HepG2 (cell line): ENCODE data around the gene RRP9. TPM values are rescaled to one million over a fixed set of nuclear protein-coding genes. Genes with fewer than 3 reads are reported as not detected.

ENCODE experiments used
- ATAC-seq: fragments of 200-7000 bp; cut with Tn5 transposase; 3 replicates; pipeline ENCODE4 v1.9.1; 2020; ENCODE audit warnings: mild to moderate bottlenecking, moderate library complexity
- BruUV-seq: library from RNA; stranded (reverse); fragments of 400-500 nt; replicated peaks from 2 replicates; lab custom pipeline; 2021; lab: Mats Ljungman, UMichigan
- CTCF ChIA-PET: fragments of 300-600 bp; formaldehyde crosslinking; extraction: SDS; loops from one replicate; lab custom pipeline; 2021; ENCODE audit warnings: low total read pairs, inconsistent platforms, low intra/inter-chr PET ratio; lab: Yijun Ruan, JAX
- POLR2A ChIA-PET: fragments of 350-600 bp; sonication (Branson Sonifier 250); formaldehyde crosslinking; loops from one replicate; lab custom pipeline; 2020; ENCODE audit warnings: antibody characterized with exemption, inconsistent platforms; lab: Yijun Ruan, JAX
- DNase-seq: peaks from one replicate; pipeline ENCODE4 v3.0.0-alpha.2; 2015; ENCODE audit warnings: low spot score
- FAIRE-seq: peaks from 3 replicates; lab custom pipeline; 2011; peaks lifted over from hg19 to GRCh38; lab: Jason Lieb, UNC
- H2AFZ ChIP-seq: one replicate; pipeline ENCODE4 v1.6.1; 2011; ENCODE audit warnings: low read length, inconsistent platforms
- H3K27ac ChIP-seq: fragments of 300-600 bp; 3 replicates; pipeline ENCODE4 v1.8.0; 2011; ENCODE audit warnings: mixed run types, mild to moderate bottlenecking, mixed read lengths, low read length, inconsistent platforms; ENCODE audit not compliant: insufficient read depth; ENCODE audit errors: extremely low read length
- H3K27me3 ChIP-seq, 2 experiments: fragments of 200-600 bp in 1 of 2; 2 replicates in 1 of 2; 3 replicates in 1 of 2; pipeline versions ENCODE4 v1.6.0 to v1.8.0; 2011; ENCODE audit warnings: low read length in 2 of 2, mild to moderate bottlenecking in 2 of 2, moderate library complexity in 2 of 2, inconsistent platforms in 1 of 2; ENCODE audit not compliant: insufficient read depth in 2 of 2, control insufficient read depth in 1 of 2
- H3K36me3 ChIP-seq, 2 experiments: fragments of 200-600 bp in 1 of 2; replicated peaks in 1 of 2; 2 replicates in 1 of 2; 3 replicates in 1 of 2; pipeline versions ENCODE4 v1.5.1 to v1.8.0; 2011; ENCODE audit warnings: low read length in 2 of 2, inconsistent platforms in 1 of 2; ENCODE audit not compliant: insufficient read depth in 2 of 2, control insufficient read depth in 1 of 2
- H3K4me1 ChIP-seq: 2 replicates; pipeline ENCODE4 v1.5.1; 2012; ENCODE audit warnings: low read length, inconsistent platforms; ENCODE audit not compliant: insufficient read depth
- H3K4me2 ChIP-seq: 2 replicates; pipeline ENCODE4 v1.6.0; 2011; ENCODE audit warnings: low read depth, low read length, inconsistent platforms
- H3K4me3 ChIP-seq, 3 experiments: fragments of 200-600 bp in 1 of 3; sonication (generic), shearing (Covaris generic) in 1 of 3; replicated peaks in 1 of 3; 2 replicates each; pipeline ENCODE4 v1.5.1; 2011 to 2016; ENCODE audit warnings: low read length in 3 of 3, inconsistent platforms in 2 of 3, low read depth in 2 of 3, mild to moderate bottlenecking in 2 of 3, control low read depth in 1 of 3, mixed read lengths in 1 of 3; ENCODE audit not compliant: insufficient read depth in 1 of 3
- H3K79me2 ChIP-seq: one replicate; pipeline ENCODE4 v1.6.1; 2011; ENCODE audit warnings: low read length, inconsistent platforms; ENCODE audit not compliant: insufficient read depth
- H3K9ac ChIP-seq: 2 replicates; pipeline ENCODE4 v1.6.0; 2011; ENCODE audit warnings: mild to moderate bottlenecking, low read depth, low read length, inconsistent platforms; ENCODE audit not compliant: insufficient read depth
- H3K9me3 ChIP-seq: 2 replicates; pipeline ENCODE4 v1.5.1; 2012; ENCODE audit warnings: mild to moderate bottlenecking, low read length
- H4K20me1 ChIP-seq: 2 replicates; pipeline ENCODE4 v1.6.0; 2011; ENCODE audit warnings: inconsistent platforms, mild to moderate bottlenecking, low read length, moderate library complexity; ENCODE audit not compliant: insufficient read depth
- ARHGAP35 ChIP-seq: sonication (generic); formaldehyde crosslinking; IDR thresholded peaks from 2 replicates; pipeline ENCODE4 v1.9.0; 2022; ENCODE audit warnings: mild to moderate bottlenecking, inconsistent platforms, moderate library complexity, missing genetic modification reagents, borderline replicate concordance
- ATF7 ChIP-seq, 2 experiments: fragments of 450-650 bp in 1 of 2; sonication (generic) in 1 of 2; formaldehyde crosslinking in 1 of 2; IDR thresholded peaks; 2 replicates each; pipeline versions ENCODE4 v1.4.0 to v1.6.1; 2016 to 2020; ENCODE audit warnings: antibody characterized with exemption in 1 of 2, mild to moderate bottlenecking in 1 of 2, missing genetic modification reagents in 1 of 2
- CTCF ChIP-seq: sonication (generic); formaldehyde crosslinking; IDR thresholded peaks from 2 replicates; pipeline ENCODE4 v1.5.0; 2020; ENCODE audit warnings: mild to moderate bottlenecking, missing genetic modification reagents, moderate library complexity
- DR1 ChIP-seq: sonication (generic); formaldehyde crosslinking; IDR thresholded peaks from 2 replicates; pipeline ENCODE4 v1.8.0; 2021; ENCODE audit warnings: mild to moderate bottlenecking, missing genetic modification reagents, inconsistent platforms
- HBP1 ChIP-seq: IDR thresholded peaks from 2 replicates; pipeline ENCODE4 v1.6.1; 2016; ENCODE audit warnings: low read depth, control low read depth
- HHEX ChIP-seq: IDR thresholded peaks from 2 replicates; pipeline ENCODE4 v1.6.1; 2016; ENCODE audit warnings: control low read depth
- JARID2 ChIP-seq: sonication (generic); formaldehyde crosslinking; IDR thresholded peaks from 2 replicates; pipeline ENCODE4 v1.8.1; 2023; ENCODE audit warnings: missing genetic modification reagents, inconsistent platforms; ENCODE audit not compliant: insufficient replicate concordance
- RAD51 ChIP-seq: fragments of 450-650 bp; IDR thresholded peaks from 2 replicates; pipeline ENCODE4 v1.6.1; 2016; ENCODE audit warnings: borderline replicate concordance
- RELA ChIP-seq: sonication (generic); formaldehyde crosslinking; IDR thresholded peaks from 2 replicates; pipeline ENCODE4 v1.4.0; 2020; ENCODE audit warnings: missing genetic modification reagents
- USF2 ChIP-seq, 2 experiments: sonication (generic) in 1 of 2; formaldehyde crosslinking in 1 of 2; IDR thresholded peaks; 2 replicates each; pipeline versions ENCODE4 v1.5.1 to v1.6.1; 2011 to 2020; ENCODE audit warnings: borderline replicate concordance in 1 of 2, low read depth in 1 of 2, low read length in 1 of 2, mild to moderate bottlenecking in 1 of 2, missing genetic modification reagents in 1 of 2, moderate library complexity in 1 of 2
- ZNF382 ChIP-seq: sonication (generic); formaldehyde crosslinking; IDR thresholded peaks from 2 replicates; pipeline ENCODE4 v1.5.0; 2020; ENCODE audit warnings: missing genetic modification reagents, mild to moderate bottlenecking, borderline replicate concordance
- ZNF496 ChIP-seq: sonication (generic); formaldehyde crosslinking; IDR thresholded peaks from 2 replicates; pipeline ENCODE4 v1.8.1; 2023; ENCODE audit warnings: mild to moderate bottlenecking, moderate library complexity, missing genetic modification reagents; ENCODE audit not compliant: insufficient replicate concordance
- ZNF512B ChIP-seq: sonication (generic); formaldehyde crosslinking; IDR thresholded peaks from 2 replicates; pipeline ENCODE4 v1.5.1; 2020; ENCODE audit warnings: missing genetic modification reagents, mild to moderate bottlenecking, borderline replicate concordance
- ZSCAN21 ChIP-seq: sonication (generic); formaldehyde crosslinking; IDR thresholded peaks from 2 replicates; pipeline ENCODE4 v1.8.0; 2022; ENCODE audit warnings: mild to moderate bottlenecking, missing genetic modification reagents, moderate library complexity, borderline replicate concordance
- WGBS: methylation state at CpG from one replicate; pipeline ENCODE4 v1.1.6; 2017; ENCODE audit warnings: low lambda C conversion rate; 5-methylcytosine and 5-hydroxymethylcytosine counted together
- in situ Hi-C: cut with HindIII; loops from 2 replicates; pipeline ENCODE4 v1.10.0; 2017; ENCODE audit warnings: low pct_unique_long_range_greater_than_20kb; ENCODE audit not compliant: extremely low pct_ligation_motif_present
- intact Hi-C: fragments of 100-400 bp; cut with micrococcal nuclease; formaldehyde crosslinking; loops from one replicate; pipeline ENCODE4 v1.10.0; 2022; ENCODE audit not compliant: unreplicated experiment
- polyA plus RNA-seq, 8 experiments: library from polyadenylated mRNA; depleted of rRNA in 3 of 8; stranded (reverse) in 7 of 8; unstranded in 1 of 8; fragments of >200 nt; fragmentation: Illumina TruSeq in 4 of 8; extraction: Trizol in 4 of 8; gene quantifications; 2 replicates each; pipeline versions ENCODE4 v1.2.1 to v1.2.3, GENCODE V29; 2011 to 2016; ENCODE audit warnings: low read depth in 4 of 8, missing spikeins in 1 of 8, mixed read lengths in 1 of 8; ENCODE audit not compliant: insufficient read depth in 1 of 8
- total RNA-seq, 5 experiments: library from RNA; depleted of rRNA; stranded (reverse); fragments of >200 nt; fragmentation: Illumina TruSeq; extraction: Trizol; gene quantifications; 2 replicates each; pipeline ENCODE4 v1.2.3, GENCODE V29; 2016; ENCODE audit warnings: low read depth in 1 of 5

Gene RRP9
- total and polyA plus RNA-seq, 2 of the 13 experiments (the other 11 are each of a cell fraction or from before 2014, with no cell fraction given) = 14.8 to 44.0 TPM

GRCh38 chr3:51888463-51889105 is 53.1 kb downstream of the RRP9 start:
- Histone ChIP-seq H3K27ac (no peak overlapping the region), H3K4me3 (no peak overlapping the region), H2AFZ (no peak overlapping the region), H3K9me3 (no peaks in the 10 kb centered on the region), H3K27me3 (peaks cover 0 to 3% of the 10 kb centered on the region in 2 experiments; a peak in 2 of 5 replicates), H3K36me3 (no peaks in the 10 kb centered on the region), H4K20me1 (no peaks in the 10 kb centered on the region), H3K4me2 (no peak overlapping the region), H3K4me1 (no peaks in the 10 kb centered on the region), H3K9ac (no peak overlapping the region), H3K79me2 (no peaks in the 10 kb centered on the region)
- WGBS = 8% methylated on average over 11 of the region's 12 CpGs
- intact Hi-C loops (no loop called here), in situ Hi-C loops (no loop called here)
- BruUV-seq = no TSS peak
- POLR2A ChIA-PET = no interaction called here
- CTCF ChIA-PET = no interaction called here
- FAIRE-seq = no peak
- DNase-seq = no peak
- ATAC-seq = no peak
- TF ChIP-seq JARID2 = no peak
- TF ChIP-seq USF2 (IDR thresholded peaks at IDR 0.05; ENCODE audit: low read depth, low read length) = 0 out of 2 replicates have a peak, but pooled peaks have one; percentile 17
- no peak for TF ChIP-seq USF2 (CRISPR knock-in tag; IDR thresholded peaks at IDR 0.05; ENCODE audit: borderline replicate concordance)
- no peak for TF ChIP-seq RELA (CRISPR knock-in tag)
- no peak for TF ChIP-seq ZNF512B (CRISPR knock-in tag)
- no peak for TF ChIP-seq HBP1 (CRISPR knock-in tag)
- TF ChIP-seq ZNF496 (CRISPR knock-in tag) = no peak
- TF ChIP-seq ARHGAP35 (CRISPR knock-in tag) = no peak
- peak; percentile 59; the same call in 1 of the 2 replicates for TF ChIP-seq RAD51
- no peak for TF ChIP-seq CTCF
- peak; percentile 74 for TF ChIP-seq ATF7 (IDR thresholded peaks at IDR 0.05)
- no peak for TF ChIP-seq ATF7 (CRISPR knock-in tag; IDR thresholded peaks at IDR 0.05)
- no peak for TF ChIP-seq HHEX (CRISPR knock-in tag)
- TF ChIP-seq ZSCAN21 (CRISPR knock-in tag) = no peak
- no peak for TF ChIP-seq DR1 (CRISPR knock-in tag)
- TF ChIP-seq ZNF382 (CRISPR knock-in tag) = no peak
